ENCODE measurements around the gene XIRP2. TPM values are rescaled to one million over a fixed set of nuclear protein-coding genes. Genes with fewer than 3 reads are reported as not detected.

The XIRP2 gene
- polyA plus RNA-seq, 1 experiment, result 0.43 TPM

- ChIA-PET CTCF (no interaction called here), POLR2A (no interaction called here)
- DNase-seq (ENCODE audit: low read depth, low spot score), result no peak
- H3K9me3 ChIP-seq (ENCODE audit: control insufficient read depth, insufficient read depth, low read length), result no peaks in the 10 kb centered on the region
- no peaks in the 10 kb centered on the region for H3K27me3 ChIP-seq (ENCODE audit: control insufficient read depth, insufficient read depth, low read length)
- H3K27ac ChIP-seq (ENCODE audit: low read depth, low read length), result no peak overlapping the region
- TF ChIP-seq, protein P1, sequence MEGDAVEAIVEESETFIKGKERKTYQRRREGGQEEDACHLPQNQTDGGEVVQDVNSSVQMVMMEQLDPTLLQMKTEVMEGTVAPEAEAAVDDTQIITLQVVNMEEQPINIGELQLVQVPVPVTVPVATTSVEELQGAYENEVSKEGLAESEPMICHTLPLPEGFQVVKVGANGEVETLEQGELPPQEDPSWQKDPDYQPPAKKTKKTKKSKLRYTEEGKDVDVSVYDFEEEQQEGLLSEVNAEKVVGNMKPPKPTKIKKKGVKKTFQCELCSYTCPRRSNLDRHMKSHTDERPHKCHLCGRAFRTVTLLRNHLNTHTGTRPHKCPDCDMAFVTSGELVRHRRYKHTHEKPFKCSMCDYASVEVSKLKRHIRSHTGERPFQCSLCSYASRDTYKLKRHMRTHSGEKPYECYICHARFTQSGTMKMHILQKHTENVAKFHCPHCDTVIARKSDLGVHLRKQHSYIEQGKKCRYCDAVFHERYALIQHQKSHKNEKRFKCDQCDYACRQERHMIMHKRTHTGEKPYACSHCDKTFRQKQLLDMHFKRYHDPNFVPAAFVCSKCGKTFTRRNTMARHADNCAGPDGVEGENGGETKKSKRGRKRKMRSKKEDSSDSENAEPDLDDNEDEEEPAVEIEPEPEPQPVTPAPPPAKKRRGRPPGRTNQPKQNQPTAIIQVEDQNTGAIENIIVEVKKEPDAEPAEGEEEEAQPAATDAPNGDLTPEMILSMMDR (IDR thresholded peaks at IDR 0.05; ENCODE audit: low read depth, low read length), result no peak
- H3K4me3 ChIP-seq (ENCODE audit: low read depth, low read length), result no peak overlapping the region
Measured at GRCh38 chr2:167147271-167147941, 259.1 kb downstream of the XIRP2 start.

DNA sequence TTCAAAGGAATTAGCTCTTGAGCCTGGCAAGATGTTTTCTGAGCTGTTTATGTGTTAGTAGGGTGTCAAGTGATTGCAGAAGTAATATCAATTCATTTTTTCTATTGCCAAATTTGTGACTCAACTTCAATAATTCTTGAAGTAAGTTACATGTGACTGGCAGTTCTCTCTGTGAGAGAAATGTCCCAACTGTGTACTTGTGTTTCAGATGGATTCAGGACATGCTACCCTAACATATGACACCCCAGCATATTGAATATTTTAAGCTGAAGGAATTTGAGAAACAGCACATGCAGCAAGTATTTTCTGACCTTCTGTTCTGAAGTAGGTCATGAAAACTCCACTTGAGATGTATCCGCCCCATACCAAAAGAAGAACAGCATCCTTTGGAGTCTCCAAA lies 263.6 kb downstream of the XIRP2 start:
- Histone ChIP-seq H3K4me3 (ENCODE audit: low read depth, low read length) (no peak overlapping the region), H3K27ac (ENCODE audit: low read depth, low read length) (no peak overlapping the region), H3K27me3 (ENCODE audit: control insufficient read depth, insufficient read depth, low read length) (no peaks in the 10 kb centered on the region), H3K9me3 (ENCODE audit: control insufficient read depth, insufficient read depth, low read length) (no peaks in the 10 kb centered on the region)
- ChIA-PET POLR2A (no interaction called here), CTCF (no interaction called here)
- DNase-seq (ENCODE audit: low read depth, low spot score), result no peak
- TF ChIP-seq, protein P1 (IDR thresholded peaks at IDR 0.05; ENCODE audit: low read depth, low read length), result no peak

- Histone ChIP-seq H3K4me3 (ENCODE audit: low read depth, low read length) (no peak overlapping the region), H3K27me3 (ENCODE audit: control insufficient read depth, insufficient read depth, low read length) (no peaks in the 10 kb centered on the region), H3K27ac (ENCODE audit: low read depth, low read length) (no peak overlapping the region), H3K9me3 (ENCODE audit: control insufficient read depth, insufficient read depth, low read length) (peaks cover 3% of the 10 kb centered on the region)
- TF ChIP-seq, protein P1 (IDR thresholded peaks at IDR 0.05; ENCODE audit: low read depth, low read length), result no peak
- POLR2A ChIA-PET, result no interaction called here
- CTCF ChIA-PET, result interaction anchor here (1.5 kb wide), 1 partner anchor 54 kb away, joined by 4 read pairs; no protein-coding TSS in a partner anchor
- no peak for DNase-seq (ENCODE audit: low read depth, low spot score)
Measured at GRCh38 chr2:167157523-167157922, 269.2 kb downstream of the XIRP2 start.

- Histone ChIP-seq H3K27ac (ENCODE audit: low read depth, low read length) (no peak overlapping the region), H3K27me3 (ENCODE audit: control insufficient read depth, insufficient read depth, low read length) (no peaks in the 10 kb centered on the region), H3K9me3 (ENCODE audit: control insufficient read depth, insufficient read depth, low read length) (peaks cover 10% of the 10 kb centered on the region; the same call in 1 of the 2 replicates), H3K4me3 (ENCODE audit: low read depth, low read length) (no peak overlapping the region)
- DNase-seq (ENCODE audit: low read depth, low spot score), result no peak
- TF ChIP-seq, protein P1 (IDR thresholded peaks at IDR 0.05; ENCODE audit: low read depth, low read length), result no peak
- ChIA-PET CTCF (interaction anchor here (1.6 kb wide), 2 partner anchors 34 to 661 kb away, joined by 5 to 10 read pairs; no protein-coding TSS in a partner anchor), POLR2A (no interaction called here)
Measured at GRCh38 chr2:167177196-167177595, 288.9 kb downstream of the XIRP2 start.

- ChIA-PET CTCF (no interaction called here), POLR2A (no interaction called here)
- no peak for DNase-seq (ENCODE audit: low read depth, low spot score)
- H3K27ac ChIP-seq (ENCODE audit: low read depth, low read length), result no peak overlapping the region
- TF ChIP-seq, protein P1 (IDR thresholded peaks at IDR 0.05; ENCODE audit: low read depth, low read length), result no peak
- H3K9me3 ChIP-seq (ENCODE audit: control insufficient read depth, insufficient read depth, low read length), result peaks cover 1% of the 10 kb centered on the region; the same call in 1 of the 2 replicates
- no peaks in the 10 kb centered on the region for H3K27me3 ChIP-seq (ENCODE audit: control insufficient read depth, insufficient read depth, low read length)
- no peak overlapping the region for H3K4me3 ChIP-seq (ENCODE audit: low read depth, low read length)
Measured at GRCh38 chr2:167181134-167181533, 292.9 kb downstream of the XIRP2 start.
